ENCODE data around the gene ZBTB9.

DNA sequence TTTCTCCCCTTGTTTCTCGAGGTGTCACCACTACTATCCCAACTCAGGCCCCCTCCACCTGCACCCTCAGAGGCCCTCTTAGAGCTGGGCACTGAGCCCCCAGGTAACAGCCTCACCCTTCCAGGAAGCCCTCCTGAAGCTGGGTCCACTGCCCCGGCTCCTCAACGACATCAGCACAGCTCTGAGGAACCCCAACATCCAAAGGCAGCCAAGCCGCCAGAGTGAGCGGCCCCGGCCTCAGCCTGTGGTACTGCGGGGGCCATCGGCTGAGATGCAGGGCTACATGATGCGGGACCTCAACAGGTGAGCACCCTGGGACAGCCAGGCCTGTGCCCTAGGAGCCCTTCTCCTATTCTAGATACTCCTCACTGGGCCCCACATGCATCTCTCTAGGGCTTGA lies 12.9 kb upstream of the ZBTB9 start:
- no peak for TF ChIP-seq POLR2A (IDR thresholded peaks at IDR 0.05)
- TF ChIP-seq, protein P1, sequence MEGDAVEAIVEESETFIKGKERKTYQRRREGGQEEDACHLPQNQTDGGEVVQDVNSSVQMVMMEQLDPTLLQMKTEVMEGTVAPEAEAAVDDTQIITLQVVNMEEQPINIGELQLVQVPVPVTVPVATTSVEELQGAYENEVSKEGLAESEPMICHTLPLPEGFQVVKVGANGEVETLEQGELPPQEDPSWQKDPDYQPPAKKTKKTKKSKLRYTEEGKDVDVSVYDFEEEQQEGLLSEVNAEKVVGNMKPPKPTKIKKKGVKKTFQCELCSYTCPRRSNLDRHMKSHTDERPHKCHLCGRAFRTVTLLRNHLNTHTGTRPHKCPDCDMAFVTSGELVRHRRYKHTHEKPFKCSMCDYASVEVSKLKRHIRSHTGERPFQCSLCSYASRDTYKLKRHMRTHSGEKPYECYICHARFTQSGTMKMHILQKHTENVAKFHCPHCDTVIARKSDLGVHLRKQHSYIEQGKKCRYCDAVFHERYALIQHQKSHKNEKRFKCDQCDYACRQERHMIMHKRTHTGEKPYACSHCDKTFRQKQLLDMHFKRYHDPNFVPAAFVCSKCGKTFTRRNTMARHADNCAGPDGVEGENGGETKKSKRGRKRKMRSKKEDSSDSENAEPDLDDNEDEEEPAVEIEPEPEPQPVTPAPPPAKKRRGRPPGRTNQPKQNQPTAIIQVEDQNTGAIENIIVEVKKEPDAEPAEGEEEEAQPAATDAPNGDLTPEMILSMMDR (IDR thresholded peaks at IDR 0.05) = no peak

Measured in thyroid gland (tissue), 4 donors.